HL-60 (cell line): Measurements from ENCODE around the gene LINGO4.

Experiments used
- DNase-seq, 2 experiments: peaks; one replicate each; pipeline ENCODE4 v3.0.0-alpha.2; 2010 to 2020; ENCODE audit warnings: low read depth in 1 of 2, low spot score in 1 of 2
- H3K27ac ChIP-seq: fragments of 250-450 bp; sonication (Bioruptor Pico); replicated peaks from 2 replicates; pipeline ENCODE4 v1.5.1; 2020; ENCODE audit warnings: mild to moderate bottlenecking, moderate library complexity
- H3K27me3 ChIP-seq: fragments of 250-450 bp; sonication (Bioruptor Pico); 2 replicates; pipeline ENCODE4 v1.5.1; 2021; ENCODE audit warnings: mild to moderate bottlenecking, moderate library complexity; ENCODE audit not compliant: insufficient read depth, poor library complexity, severe bottlenecking
- H3K4me3 ChIP-seq: replicated peaks from 2 replicates; pipeline ENCODE4 v1.5.1; 2011; ENCODE audit warnings: mild to moderate bottlenecking, control low read depth, low read length; ENCODE audit not compliant: insufficient read depth
- CTCF ChIP-seq: IDR thresholded peaks from one replicate; pipeline ENCODE4 v1.5.1; 2011; ENCODE audit warnings: low read length, control low read depth, inconsistent platforms; ENCODE audit not compliant: insufficient read depth
- GABPA ChIP-seq: IDR thresholded peaks from 2 replicates; pipeline ENCODE4 v1.6.1; 2012; ENCODE audit warnings: low read depth
- POLR2AphosphoS5 ChIP-seq: IDR thresholded peaks from 2 replicates; pipeline ENCODE4 v1.6.1; 2012; ENCODE audit warnings: low read depth
- REST ChIP-seq: IDR thresholded peaks from 2 replicates; pipeline ENCODE4 v1.6.1; 2012; ENCODE audit warnings: low read depth; ENCODE audit not compliant: insufficient replicate concordance
- SPI1 ChIP-seq: IDR thresholded peaks from 2 replicates; pipeline ENCODE4 v1.6.1; 2012; ENCODE audit warnings: low read depth, mild to moderate bottlenecking, borderline replicate concordance

LINGO4 gene

GRCh38 chr1:151779852-151780251, 25.4 kb downstream of the LINGO4 start:
- H3K4me3 ChIP-seq = no peak overlapping the region
- no peak overlapping the region for H3K27ac ChIP-seq
- no peak for TF ChIP-seq SPI1
- no peak for TF ChIP-seq GABPA
- no peak for TF ChIP-seq POLR2AphosphoS5
- no peak for TF ChIP-seq CTCF
- TF ChIP-seq REST = no peak

GRCh38 chr1:151777317-151777716, 27.9 kb downstream of the LINGO4 start:
- no peak for TF ChIP-seq GABPA
- TF ChIP-seq CTCF = no peak
- TF ChIP-seq POLR2AphosphoS5 = no peak
- TF ChIP-seq SPI1 = no peak
- TF ChIP-seq REST = no peak
- H3K4me3 ChIP-seq = no peak overlapping the region

More at GRCh38 chr1:151779852-151780251, 25.4 kb downstream of the LINGO4 start:
- H3K27me3 ChIP-seq = no peaks in the 10 kb centered on the region
- DNase-seq = no peak

GRCh38 chr1:151776665-151777062, 28.6 kb downstream of the LINGO4 start:
- Histone ChIP-seq H3K27ac (no peak overlapping the region), H3K4me3 (no peak overlapping the region), H3K27me3 (no peaks in the 10 kb centered on the region)
- DNase-seq = no peak
- no peak for TF ChIP-seq SPI1
- no peak for TF ChIP-seq CTCF
- TF ChIP-seq GABPA = no peak
- no peak for TF ChIP-seq POLR2AphosphoS5
- no peak for TF ChIP-seq REST

More at GRCh38 chr1:151777317-151777716, 27.9 kb downstream of the LINGO4 start:
- H3K27ac ChIP-seq = no peak overlapping the region
- no peak for DNase-seq
- no peaks in the 10 kb centered on the region for H3K27me3 ChIP-seq
